Raji (cell line): Measurements from ENCODE around the gene FARSB.

ENCODE experiments used
- POLR2A ChIP-seq: IDR thresholded peaks from 2 replicates; pipeline ENCODE4 v1.6.1; 2011; ENCODE audit warnings: low read depth, low read length, control low read depth; ENCODE audit not compliant: insufficient read depth

FARSB gene

GRCh38 chr2:222637067-222637466 is 18.8 kb downstream of the FARSB start:
- no peak for TF ChIP-seq POLR2A

- TF ChIP-seq POLR2A: no peak
Observed at GRCh38 chr2:222635295-222635694, 20.6 kb downstream of the FARSB start.

GRCh38 chr2:222627764-222628163 is 28.1 kb downstream of the FARSB start:
- no peak for TF ChIP-seq POLR2A

GRCh38 chr2:222623756-222624309 is 32.1 kb downstream of the FARSB start:
- no peak for TF ChIP-seq POLR2A

GRCh38 chr2:222622910-222623309 is 33.0 kb downstream of the FARSB start:
- no peak for TF ChIP-seq POLR2A

- TF ChIP-seq POLR2A: no peak
Observed at GRCh38 chr2:222621893-222622292, 34.0 kb downstream of the FARSB start.

- TF ChIP-seq POLR2A: no peak
Observed at GRCh38 chr2:222615320-222615719, 40.6 kb downstream of the FARSB start.

- no peak for TF ChIP-seq POLR2A
Observed at GRCh38 chr2:222613715-222614331, 42.1 kb downstream of the FARSB start.

- TF ChIP-seq POLR2A: no peak
Observed at GRCh38 chr2:222611684-222612083, 44.2 kb downstream of the FARSB start.

- no peak for TF ChIP-seq POLR2A
Observed at GRCh38 chr2:222610746-222611145, 45.1 kb downstream of the FARSB start.

GRCh38 chr2:222609381-222609780 is 46.5 kb downstream of the FARSB start:
- no peak for TF ChIP-seq POLR2A

GRCh38 chr2:222608081-222608480 is 47.8 kb downstream of the FARSB start:
- no peak for TF ChIP-seq POLR2A

- TF ChIP-seq POLR2A: no peak
Observed at GRCh38 chr2:222606306-222606705, 49.6 kb downstream of the FARSB start.

GRCh38 chr2:222604749-222605515 is 51.0 kb downstream of the FARSB start:
- no peak for TF ChIP-seq POLR2A

- TF ChIP-seq POLR2A: no peak
Observed at GRCh38 chr2:222603501-222603900, 52.4 kb downstream of the FARSB start.

- no peak for TF ChIP-seq POLR2A
Observed at GRCh38 chr2:222598611-222599010, 57.3 kb downstream of the FARSB start.

GRCh38 chr2:222595581-222595980 is 60.3 kb downstream of the FARSB start:
- no peak for TF ChIP-seq POLR2A

GRCh38 chr2:222594679-222595078 is 61.2 kb downstream of the FARSB start:
- no peak for TF ChIP-seq POLR2A
